GM10248 (cell line): Measurements from ENCODE around the gene SORL1.
"Not testable (repeated sequence)": the region's sequence is repeated elsewhere in the genome, so short reads cannot be mapped to it uniquely, and the experiment has no call there.

Source experiments
- CTCF ChIA-PET: fragments of 300-600 bp; sonication (Branson Sonifier 250); formaldehyde crosslinking; extraction: SDS; loops from one replicate; lab custom pipeline; 2021; ENCODE audit warnings: antibody characterized with exemption; lab: Yijun Ruan, JAX
- POLR2A ChIA-PET: fragments of 350-650 bp; sonication (Branson Sonifier 250); formaldehyde crosslinking; extraction: SDS; loops from one replicate; lab custom pipeline; 2020; ENCODE audit warnings: antibody characterized with exemption; lab: Yijun Ruan, JAX
- DNase-seq: peaks from one replicate; pipeline ENCODE4 v3.0.0; 2012; ENCODE audit errors: extremely low spot score
- TF ChIP-seq, protein P1 (sequence below): IDR thresholded peaks from 2 replicates; pipeline ENCODE4 v1.5.1; 2012; ENCODE audit warnings: mild to moderate bottlenecking, low read depth; ENCODE audit errors: extremely low read depth, missing control alignments, control extremely low read depth

Gene SORL1

DNA sequence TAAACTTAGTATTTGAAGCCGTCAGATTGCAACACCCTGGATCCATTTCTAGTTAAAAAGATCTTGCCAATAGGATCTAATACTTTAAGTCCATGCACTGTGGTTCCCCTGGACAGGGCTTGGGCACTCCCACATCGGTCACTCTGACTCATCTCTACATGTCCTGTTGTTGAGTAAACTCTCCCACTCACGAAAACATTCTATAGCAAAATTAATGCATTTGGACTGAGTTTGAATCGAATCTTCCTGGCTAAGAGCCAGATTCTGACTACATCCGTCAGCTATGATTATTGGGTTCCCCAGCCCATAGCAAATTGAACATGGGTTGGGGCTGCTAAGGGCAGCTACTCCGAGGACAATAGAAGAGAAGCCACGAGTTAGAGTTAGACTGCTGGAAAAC lies 182.8 kb downstream of the SORL1 start:
- CTCF ChIA-PET: no interaction called here
- no peak for DNase-seq
- POLR2A ChIA-PET: no interaction called here
- TF ChIP-seq, protein P1, sequence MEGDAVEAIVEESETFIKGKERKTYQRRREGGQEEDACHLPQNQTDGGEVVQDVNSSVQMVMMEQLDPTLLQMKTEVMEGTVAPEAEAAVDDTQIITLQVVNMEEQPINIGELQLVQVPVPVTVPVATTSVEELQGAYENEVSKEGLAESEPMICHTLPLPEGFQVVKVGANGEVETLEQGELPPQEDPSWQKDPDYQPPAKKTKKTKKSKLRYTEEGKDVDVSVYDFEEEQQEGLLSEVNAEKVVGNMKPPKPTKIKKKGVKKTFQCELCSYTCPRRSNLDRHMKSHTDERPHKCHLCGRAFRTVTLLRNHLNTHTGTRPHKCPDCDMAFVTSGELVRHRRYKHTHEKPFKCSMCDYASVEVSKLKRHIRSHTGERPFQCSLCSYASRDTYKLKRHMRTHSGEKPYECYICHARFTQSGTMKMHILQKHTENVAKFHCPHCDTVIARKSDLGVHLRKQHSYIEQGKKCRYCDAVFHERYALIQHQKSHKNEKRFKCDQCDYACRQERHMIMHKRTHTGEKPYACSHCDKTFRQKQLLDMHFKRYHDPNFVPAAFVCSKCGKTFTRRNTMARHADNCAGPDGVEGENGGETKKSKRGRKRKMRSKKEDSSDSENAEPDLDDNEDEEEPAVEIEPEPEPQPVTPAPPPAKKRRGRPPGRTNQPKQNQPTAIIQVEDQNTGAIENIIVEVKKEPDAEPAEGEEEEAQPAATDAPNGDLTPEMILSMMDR: no peak

DNA sequence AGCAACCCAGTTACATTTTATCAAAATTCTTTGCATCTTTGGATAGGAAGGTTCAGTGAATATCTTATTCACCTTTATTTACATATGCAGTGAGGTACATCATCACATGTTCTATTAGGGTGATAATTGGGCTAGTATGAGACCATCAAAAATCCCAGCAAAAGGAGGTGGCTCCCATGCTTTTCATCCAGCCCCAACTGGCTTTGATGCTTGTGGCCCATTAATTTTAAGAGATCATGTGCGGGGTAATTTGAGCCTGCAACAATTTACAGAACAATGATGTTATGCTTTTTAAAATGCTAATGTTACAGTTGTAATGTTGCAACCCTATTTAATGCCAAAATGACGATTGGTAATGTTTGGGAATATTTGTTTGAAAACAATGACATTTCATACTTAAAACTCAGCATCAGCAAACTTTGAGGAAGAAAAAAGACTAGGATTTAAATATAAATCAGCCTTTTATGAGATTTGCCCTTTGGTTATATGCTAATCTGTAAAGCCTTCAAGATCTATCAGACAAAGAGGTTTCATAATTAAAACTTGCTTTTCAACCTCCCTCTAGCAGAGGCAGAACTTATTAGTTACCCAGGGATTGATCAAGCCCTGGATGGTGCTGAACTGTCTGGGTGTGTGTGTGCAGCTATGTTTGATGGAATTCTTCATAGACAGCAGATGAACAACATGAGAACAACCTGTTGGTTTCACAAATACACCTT lies 184.1 kb downstream of the SORL1 start:
- no peak for DNase-seq
- ChIA-PET CTCF (no interaction called here), POLR2A (no interaction called here)
- TF ChIP-seq, protein P1: no peak

DNA sequence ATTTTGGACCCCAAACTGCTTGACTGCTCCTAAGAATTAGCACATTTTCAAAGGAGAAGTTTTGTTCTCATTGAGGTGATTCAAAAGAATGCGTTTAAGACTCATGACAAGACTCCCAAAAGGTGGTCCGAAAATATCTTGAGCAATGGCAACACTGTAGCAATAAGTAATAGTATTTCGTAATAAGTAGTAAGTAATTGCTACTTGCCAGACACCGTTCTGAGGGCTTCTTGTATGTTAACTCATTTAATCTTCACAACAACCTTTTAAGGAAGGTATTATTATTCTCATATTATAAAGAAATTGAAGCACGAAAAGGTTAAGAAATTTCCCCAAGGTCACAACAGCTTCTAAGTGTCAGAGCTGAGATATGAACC lies 184.7 kb downstream of the SORL1 start:
- DNase-seq: no peak
- ChIA-PET CTCF (no interaction called here), POLR2A (no interaction called here)
- TF ChIP-seq, protein P1: no peak

DNA sequence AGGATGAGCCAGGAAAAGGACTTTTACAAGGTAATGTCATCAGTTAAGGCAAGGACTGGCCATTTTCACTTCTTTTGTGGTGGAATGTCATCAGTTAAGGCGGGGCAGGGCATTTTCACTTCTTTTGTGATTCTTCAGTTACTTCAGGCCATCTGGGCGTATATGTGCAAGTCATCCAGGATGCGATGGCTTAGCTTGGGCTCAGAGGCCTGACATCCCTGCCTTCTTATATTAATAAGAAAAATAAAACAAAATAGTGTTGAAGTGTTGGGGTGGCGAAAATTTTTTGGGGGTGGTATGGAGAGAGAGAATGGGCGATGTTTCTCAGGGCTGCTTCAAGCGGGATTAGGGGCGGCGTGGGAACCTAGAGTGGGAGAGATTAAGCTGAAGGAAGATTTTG lies 185.5 kb downstream of the SORL1 start:
- POLR2A ChIA-PET, CTCF ChIA-PET, DNase-seq: not testable (repeated sequence)

DNA sequence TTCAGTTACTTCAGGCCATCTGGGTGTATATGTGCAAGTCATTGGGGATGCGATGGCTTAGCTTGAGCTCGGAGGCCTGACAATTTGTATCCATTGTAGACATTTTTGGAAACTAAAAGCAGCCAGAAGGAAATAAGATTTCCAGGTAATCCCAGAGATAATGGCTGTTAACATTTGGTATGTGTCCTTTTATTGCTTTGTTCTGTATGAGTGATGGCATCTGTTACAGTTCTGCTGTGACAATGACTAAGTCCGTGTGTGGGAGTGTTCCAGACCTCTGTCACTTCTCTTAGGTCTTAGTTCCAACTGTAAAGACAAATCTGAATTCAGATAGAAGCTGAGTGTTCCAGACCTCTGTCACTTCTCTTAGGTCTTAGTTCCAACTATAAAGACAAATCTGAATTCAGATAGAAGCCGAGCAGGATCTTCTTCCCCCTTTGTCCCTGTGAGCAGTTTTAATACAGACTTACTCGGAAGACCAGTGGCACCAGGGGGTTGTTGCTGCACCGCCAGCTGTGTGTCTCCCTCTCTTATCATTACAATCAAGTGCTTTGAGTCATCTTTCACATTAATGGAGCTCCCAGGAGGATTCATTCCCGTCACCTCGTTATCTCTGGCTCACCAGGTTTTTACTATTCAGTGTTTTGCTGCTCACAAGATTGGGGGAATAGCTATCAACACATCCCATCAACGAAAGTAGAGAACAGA lies 191.5 kb downstream of the SORL1 start:
- CTCF ChIA-PET: interaction anchor here (1.1 to 3.5 kb wide), 3 partner anchors 11 to 21 kb away, joined by 3 to 27 read pairs (median 3); no protein-coding TSS in a partner anchor
- POLR2A ChIA-PET: no interaction called here
- TF ChIP-seq, protein P1: no peak
- DNase-seq: no peak

DNA sequence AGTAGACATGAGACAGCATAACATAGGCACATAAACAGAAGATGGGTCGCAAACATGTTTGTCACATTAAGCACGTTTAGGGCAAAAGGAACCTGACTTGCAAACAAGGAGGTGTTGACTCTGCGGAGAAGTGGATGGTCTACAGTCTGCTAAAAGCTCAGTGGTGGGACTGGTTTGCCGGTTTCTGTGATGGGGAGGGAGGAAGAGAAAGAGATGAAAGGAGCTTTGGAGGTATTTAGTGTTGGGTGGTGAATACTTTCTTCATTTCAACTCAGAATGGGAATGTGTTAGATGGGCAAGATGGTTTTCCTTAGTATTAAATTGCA lies 192.0 kb downstream of the SORL1 start:
- ChIA-PET POLR2A (no interaction called here), CTCF (interaction anchor here (1.1 to 3.5 kb wide), 3 partner anchors 10 to 21 kb away, joined by 3 to 27 read pairs (median 3); no protein-coding TSS in a partner anchor)
- no peak for DNase-seq
- TF ChIP-seq, protein P1: no peak

DNA sequence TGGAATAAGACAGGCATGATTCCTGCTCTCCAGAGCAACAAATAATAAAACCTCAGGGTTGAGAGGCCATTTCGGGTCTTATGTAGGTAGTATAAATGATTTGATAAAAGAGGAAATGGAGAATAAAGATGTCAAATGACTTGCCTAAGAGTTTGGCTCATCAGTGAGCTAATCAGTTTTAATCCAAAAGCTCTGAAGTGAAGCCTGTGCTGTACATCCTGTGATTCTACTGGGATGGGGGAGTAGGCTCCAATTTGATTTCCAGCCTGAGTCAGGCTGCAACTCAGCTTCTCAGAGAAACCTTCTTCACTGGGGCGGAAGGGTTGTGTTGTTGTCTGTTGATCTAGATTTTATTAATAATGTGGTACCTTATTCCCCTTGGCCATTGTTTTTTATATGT lies 192.9 kb downstream of the SORL1 start:
- POLR2A ChIA-PET: no interaction called here
- CTCF ChIA-PET: interaction anchor here (0.9 to 3.5 kb wide), 3 partner anchors 9 to 861 kb away, joined by 3 to 27 read pairs (median 3); no protein-coding TSS in a partner anchor
- no peak for DNase-seq
- TF ChIP-seq, protein P1: no peak
